H1 (cell line): Measurements from ENCODE around the gene ABCD2. TPM values are rescaled to one million over a fixed set of nuclear protein-coding genes. Genes with fewer than 3 reads are reported as not detected.

Experiments used
- CTCF ChIA-PET: fragments of 300-600 bp; sonication (Branson Sonifier 250); formaldehyde crosslinking; loops from one replicate; lab custom pipeline; 2021; ENCODE audit not compliant: partially characterized antibody; lab: Charles Lee
- POLR2A ChIA-PET: fragments of 300-600 bp; sonication (Branson Sonifier 250); formaldehyde crosslinking; loops from one replicate; lab custom pipeline; 2021; ENCODE audit warnings: inconsistent platforms; ENCODE audit not compliant: partially characterized antibody; lab: Charles Lee
- DNase-seq, 2 experiments: peaks; one replicate each; pipeline versions ENCODE4 v3.0.0 to v3.0.0-alpha.2; 2010 to 2022; ENCODE audit warnings: low spot score in 2 of 2, low read depth in 1 of 2, mixed read lengths in 1 of 2
- FAIRE-seq: peaks from 2 replicates; lab custom pipeline; 2011; peaks lifted over from hg19 to GRCh38; lab: Jason Lieb, UNC
- H2AFZ ChIP-seq: 2 replicates; pipeline ENCODE4 v1.8.1; 2012; ENCODE audit warnings: low read length, inconsistent platforms
- H2AK5ac ChIP-seq: 2 replicates; pipeline ENCODE4 v1.6.1; 2013; ENCODE audit warnings: low read depth, low read length
- H2BK120ac ChIP-seq: replicated peaks from 2 replicates; pipeline ENCODE3; 2013; ENCODE audit warnings: low read depth, low read length, inconsistent platforms
- H2BK12ac ChIP-seq: 2 replicates; pipeline ENCODE4 v1.6.1; 2013; ENCODE audit warnings: low read depth, low read length
- H2BK15ac ChIP-seq: 2 replicates; pipeline ENCODE4 v1.6.1; 2013; ENCODE audit warnings: low read length
- H2BK20ac ChIP-seq: 2 replicates; pipeline ENCODE4 v1.6.1; 2013; ENCODE audit warnings: low read length
- H2BK5ac ChIP-seq: 2 replicates; pipeline ENCODE4 v1.6.1; 2013; ENCODE audit warnings: low read depth, low read length
- H3K14ac ChIP-seq: 2 replicates; pipeline ENCODE4 v1.6.1; 2013; ENCODE audit warnings: inconsistent platforms; ENCODE audit not compliant: insufficient read length
- H3K18ac ChIP-seq: 2 replicates; pipeline ENCODE4 v1.6.1; 2013; ENCODE audit warnings: low read length; ENCODE audit errors: extremely low read depth
- H3K23ac ChIP-seq: 2 replicates; pipeline ENCODE4 v1.6.1; 2013; ENCODE audit warnings: inconsistent platforms; ENCODE audit not compliant: insufficient read length
- H3K23me2 ChIP-seq: 2 replicates; pipeline ENCODE4 v1.6.1; 2013; ENCODE audit warnings: low read depth, low read length
- H3K27ac ChIP-seq: 2 replicates; pipeline ENCODE4 v1.6.1; 2011; ENCODE audit warnings: low read depth, low read length, inconsistent platforms
- H3K27me3 ChIP-seq, 4 experiments: replicated peaks in 1 of 4; 1 replicate in 1 of 4; 2 replicates in 3 of 4; pipeline versions ENCODE4 v1.6.1 to v1.8.1; 2011 to 2013; ENCODE audit warnings: low read length in 3 of 4, mild to moderate bottlenecking in 3 of 4, inconsistent platforms in 2 of 4, mixed read lengths in 2 of 4, moderate library complexity in 1 of 4; ENCODE audit not compliant: control insufficient read depth in 3 of 4, insufficient read depth in 3 of 4; ENCODE audit errors: extremely low read depth in 1 of 4
- H3K36me3 ChIP-seq, 4 experiments: 2 replicates each; pipeline versions ENCODE4 v1.6.1 to v1.8.1; 2011 to 2013; ENCODE audit warnings: mild to moderate bottlenecking in 4 of 4, low read length in 3 of 4, moderate library complexity in 2 of 4, control low read depth in 1 of 4, inconsistent platforms in 1 of 4; ENCODE audit not compliant: insufficient read depth in 4 of 4, control insufficient read depth in 2 of 4
- H3K4ac ChIP-seq: replicated peaks from 2 replicates; pipeline ENCODE3; 2013; ENCODE audit warnings: low read length, low read depth, mixed read lengths, inconsistent platforms; ENCODE audit not compliant: insufficient read length
- H3K4me1 ChIP-seq, 4 experiments: replicated peaks in 1 of 4; 1 replicate in 1 of 4; 2 replicates in 3 of 4; pipeline versions ENCODE4 v1.6.1 to v1.8.1; 2011 to 2013; ENCODE audit warnings: low read length in 3 of 4, inconsistent platforms in 2 of 4, mixed read lengths in 1 of 4; ENCODE audit not compliant: insufficient read depth in 4 of 4, control insufficient read depth in 3 of 4
- H3K4me2 ChIP-seq, 2 experiments: 2 replicates each; pipeline versions ENCODE4 v1.6.1 to v1.8.1; 2011 to 2013; ENCODE audit warnings: low read depth in 2 of 2, low read length in 2 of 2, control low read depth in 1 of 2, inconsistent platforms in 1 of 2, mild to moderate bottlenecking in 1 of 2; ENCODE audit not compliant: insufficient read depth in 1 of 2
- H3K4me3 ChIP-seq, 4 experiments: fragments of 200-600, 300-600 bp in 1 of 4; sonication (generic), shearing (Covaris generic), sonication (Bioruptor Twin) in 1 of 4; 2 replicates each; pipeline versions ENCODE4 v1.5.1 to v1.8.1; 2011 to 2016; ENCODE audit warnings: low read length in 4 of 4, low read depth in 3 of 4, control low read depth in 2 of 4, inconsistent platforms in 2 of 4, mild to moderate bottlenecking in 2 of 4, mixed read lengths in 1 of 4, moderate library complexity in 1 of 4; ENCODE audit not compliant: insufficient read depth in 2 of 4; ENCODE audit errors: extremely low read depth in 1 of 4
- H3K56ac ChIP-seq: replicated peaks from 2 replicates; pipeline ENCODE3; 2013; ENCODE audit warnings: low read depth, mild to moderate bottlenecking, mixed read lengths, low read length, inconsistent platforms; ENCODE audit not compliant: insufficient read length
- H3K79me1 ChIP-seq: 2 replicates; pipeline ENCODE4 v1.6.1; 2013; ENCODE audit warnings: low read depth, low read length, control low read depth
- H3K79me2 ChIP-seq, 2 experiments: 2 replicates each; pipeline versions ENCODE4 v1.6.1 to v1.8.1; 2012 to 2013; ENCODE audit warnings: low read length in 2 of 2, mild to moderate bottlenecking in 2 of 2, inconsistent platforms in 1 of 2; ENCODE audit not compliant: insufficient read depth in 2 of 2, control insufficient read depth in 1 of 2
- H3K9ac ChIP-seq, 4 experiments: replicated peaks in 1 of 4; 1 replicate in 1 of 4; 2 replicates in 3 of 4; pipeline versions ENCODE4 v1.6.1 to v1.8.1; 2011 to 2013; ENCODE audit warnings: low read depth in 3 of 4, low read length in 3 of 4, control low read depth in 2 of 4, mild to moderate bottlenecking in 2 of 4, moderate library complexity in 2 of 4, inconsistent platforms in 1 of 4; ENCODE audit errors: extremely low read depth in 1 of 4
- H3K9me3 ChIP-seq, 2 experiments: 2 replicates each; pipeline versions ENCODE4 v1.6.1 to v1.8.1; 2012 to 2013; ENCODE audit warnings: mild to moderate bottlenecking in 2 of 2, moderate library complexity in 2 of 2, control low read depth in 1 of 2, inconsistent platforms in 1 of 2, low read depth in 1 of 2, low read length in 1 of 2, mixed read lengths in 1 of 2; ENCODE audit not compliant: insufficient read depth in 2 of 2
- H4K20me1 ChIP-seq, 2 experiments: replicated peaks in 1 of 2; 2 replicates each; pipeline versions ENCODE3 to v1.8.1; 2011 to 2013; ENCODE audit warnings: inconsistent platforms in 2 of 2, low read length in 2 of 2, mild to moderate bottlenecking in 1 of 2; ENCODE audit not compliant: insufficient read depth in 2 of 2, control insufficient read depth in 1 of 2
- H4K5ac ChIP-seq: 2 replicates; pipeline ENCODE4 v1.6.1; 2013; ENCODE audit warnings: low read length, low read depth, mixed read lengths, inconsistent platforms; ENCODE audit not compliant: insufficient read length
- H4K8ac ChIP-seq: 2 replicates; pipeline ENCODE4 v1.8.0; 2013; ENCODE audit warnings: mild to moderate bottlenecking, moderate library complexity, low read length, inconsistent platforms; ENCODE audit not compliant: insufficient read depth; ENCODE audit errors: extremely low read depth
- H4K91ac ChIP-seq: replicated peaks from 2 replicates; pipeline ENCODE3; 2013; ENCODE audit warnings: low read length, mixed read lengths, inconsistent platforms; ENCODE audit not compliant: insufficient read length
- CHD2 ChIP-seq: IDR thresholded peaks from 2 replicates; pipeline ENCODE4 v1.6.1; 2012; ENCODE audit warnings: low read length, improper control_type of control experiment
- FOSL1 ChIP-seq: IDR thresholded peaks from 2 replicates; pipeline ENCODE4 v1.6.1; 2011; ENCODE audit warnings: mild to moderate bottlenecking, low read depth, low read length, moderate library complexity; ENCODE audit not compliant: insufficient read depth
- GABPA ChIP-seq: IDR thresholded peaks from 2 replicates; pipeline ENCODE4 v1.6.1; 2011; ENCODE audit warnings: mild to moderate bottlenecking, low read length, moderate library complexity, borderline replicate concordance; ENCODE audit not compliant: insufficient read depth
- MAX ChIP-seq: IDR thresholded peaks from 2 replicates; pipeline ENCODE4 v1.6.1; 2012; ENCODE audit warnings: inconsistent platforms
- PHF8 ChIP-seq: fragments of 200-600 bp; sonication (generic); conservative IDR thresholded peaks from 2 replicates; pipeline ENCODE4 v1.7.1; 2012; ENCODE audit warnings: low read depth, mild to moderate bottlenecking, inconsistent platforms, low read length, moderate library complexity
- POLR2A ChIP-seq, 2 experiments: IDR thresholded peaks; 1 replicate in 1 of 2; 2 replicates in 1 of 2; pipeline ENCODE4 v1.6.1; 2011; ENCODE audit warnings: low read depth in 2 of 2, low read length in 2 of 2, mild to moderate bottlenecking in 2 of 2; ENCODE audit errors: control extremely low read depth in 1 of 2
- POLR2AphosphoS5 ChIP-seq: IDR thresholded peaks from 2 replicates; pipeline ENCODE4 v1.6.1; 2011; ENCODE audit warnings: low read depth, low read length
- SP1 ChIP-seq: IDR thresholded peaks from 2 replicates; pipeline ENCODE4 v1.6.1; 2011; ENCODE audit warnings: low read depth, low read length
- WGBS, 2 experiments: shearing (Covaris generic) in 1 of 2; methylation state at CpG; one replicate each; pipeline versions ENCODE4 v1.1.6 to v1.1.7; 2013 to 2015; ENCODE audit warnings: low lambda C conversion rate in 2 of 2, mixed read lengths in 2 of 2, inconsistent platforms in 1 of 2, low coverage in 1 of 2, missing lambda C conversion rate in 1 of 2; ENCODE audit not compliant: insufficient replicate concordance in 2 of 2, insufficient coverage in 1 of 2, insufficient read length in 1 of 2; ENCODE audit errors: extremely low coverage in 1 of 2, missing lambda C conversion rate in 1 of 2; 5-methylcytosine and 5-hydroxymethylcytosine counted together
- polyA plus RNA-seq, 7 experiments: library from polyadenylated mRNA; depleted of rRNA in 3 of 7; stranded (reverse) in 5 of 7; unstranded in 2 of 7; fragments of >200 nt in 5 of 7; fragments of 200-250 nt in 2 of 7; gene quantifications; 1 replicate in 5 of 7; 2 replicates in 1 of 7; 4 replicates in 1 of 7; pipeline versions ENCODE4 v1.2.1 to v1.2.3, GENCODE V29; 2011 to 2013; ENCODE audit warnings: missing spikeins in 2 of 7, mixed read lengths in 2 of 7
- total RNA-seq: library from RNA; stranded (reverse); fragmentation: NEBNext Ultra II Directional; extraction: Animal tissue kit (Norgen Biotek cat#: 25700); gene quantifications from 2 replicates; pipeline ENCODE4 v1.2.1, GENCODE V29; 2021

The ABCD2 gene
- total and polyA plus RNA-seq, 2 of the 8 experiments (the other 6 are each of a cell fraction or from before 2014, with no cell fraction given) = not detected

GRCh38 chr12:39502726-39503125 lies 116.9 kb downstream of the ABCD2 start:
- no peaks in the 10 kb centered on the region; the same call in 1 of the 2 replicates for H3K23me2 ChIP-seq
- no peak overlapping the region for H2BK12ac ChIP-seq
- H2BK5ac ChIP-seq = no peak overlapping the region
- no peak overlapping the region for H3K4ac ChIP-seq
- no peak overlapping the region for H2BK20ac ChIP-seq
- no peak overlapping the region for H3K18ac ChIP-seq
- no peak overlapping the region for H4K91ac ChIP-seq
- peak overlapping the region; percentile 18; the same call in 1 of the 2 replicates for H2AFZ ChIP-seq
- DNase-seq (no peak), FAIRE-seq (no peak)
- H3K14ac ChIP-seq = no peak overlapping the region
- H3K4me1 ChIP-seq = peaks cover 0 to 5% (median 2%) of the 10 kb centered on the region in 4 experiments; a peak in 2 of 7 replicates
- no peak overlapping the region for H2BK120ac ChIP-seq
- H3K79me2 ChIP-seq = no peaks in the 10 kb centered on the region
- no peak overlapping the region for H4K8ac ChIP-seq
- H3K4me3 ChIP-seq = no peak overlapping the region
- H4K20me1 ChIP-seq = no peaks in the 10 kb centered on the region
- 0 out of 4 replicates have a peak overlapping the region, but pooled peaks of 1 of the 2 experiments have one; percentile 24 for H3K4me2 ChIP-seq
- H3K36me3 ChIP-seq = no peaks in the 10 kb centered on the region
- no peak overlapping the region for H4K5ac ChIP-seq
- no peak overlapping the region for H3K23ac ChIP-seq
- H3K27me3 ChIP-seq = no peaks in the 10 kb centered on the region
- 92% methylated on average over 1 of the region's 1 CpG; no CpG with 5 or more reads in 1 of the 2 experiments for whole genome bisulfite sequencing, 2 experiments
- no peaks in the 10 kb centered on the region for H3K79me1 ChIP-seq
- H3K9ac ChIP-seq = no peak overlapping the region
- POLR2A ChIA-PET = no interaction called here
- no peaks in the 10 kb centered on the region for H3K9me3 ChIP-seq
- CTCF ChIA-PET = interaction anchor here (0.8 to 1.6 kb wide), 5 partner anchors 9 to 489 kb away, joined by 3 to 6 read pairs (median 4); no protein-coding TSS in a partner anchor
- H3K56ac ChIP-seq = no peak overlapping the region
- H2AK5ac ChIP-seq = no peak overlapping the region
- no peak overlapping the region for H2BK15ac ChIP-seq
- no peak overlapping the region for H3K27ac ChIP-seq
- TF ChIP-seq GABPA (no peak), PHF8 (no peak), FOSL1 (no peak), MAX (no peak), POLR2AphosphoS5 (no peak), CHD2 (no peak), POLR2A (IDR thresholded peaks at IDR 0.05; ENCODE audit: control extremely low read depth in 1 of 2, low read depth in 2 of 2, low read length in 2 of 2) (no peak), SP1 (no peak)
